ENCODE data around the gene NUMA1. TPM values are rescaled to one million over a fixed set of nuclear protein-coding genes. Genes with fewer than 3 reads are reported as not detected.

The NUMA1 gene
- total and polyA plus RNA-seq, 2 of the 8 experiments (the other 6 are each of a cell fraction or from before 2014, with no cell fraction given) = 101 to 107 TPM

- Histone ChIP-seq H4K20me1 (replicated peaks in 1 of 2; ENCODE audit: control insufficient read depth in 1 of 2, insufficient read depth in 2 of 2, low read length in 2 of 2) (peaks cover 0 to 6% of the 10 kb centered on the region in 2 experiments), H3K23ac (ENCODE audit: insufficient read length) (no peak overlapping the region), H3K79me2 (ENCODE audit: control insufficient read depth in 1 of 2, insufficient read depth in 2 of 2, low read length in 2 of 2) (no peaks in the 10 kb centered on the region), H2AK5ac (ENCODE audit: low read depth, low read length) (no peak overlapping the region), H2BK20ac (ENCODE audit: low read length) (no peak overlapping the region), H2BK15ac (ENCODE audit: low read length) (no peak overlapping the region), H3K4me3 (ENCODE audit: extremely low read depth in 1 of 4, insufficient read depth in 2 of 4, low read depth in 3 of 4, low read length in 4 of 4) (no peak overlapping the region), H3K9ac (replicated peaks in 1 of 4; ENCODE audit: extremely low read depth in 1 of 4, low read depth in 3 of 4, low read length in 3 of 4) (peak overlapping the region in 1 of 4 experiments; percentile 43; a peak in 1 of 7 replicates), H3K27me3 (replicated peaks in 1 of 4; ENCODE audit: control insufficient read depth in 3 of 4, extremely low read depth in 1 of 4, insufficient read depth in 3 of 4, low read length in 3 of 4) (no peaks in the 10 kb centered on the region), H4K5ac (ENCODE audit: insufficient read length, low read depth, low read length) (no peak overlapping the region), H3K23me2 (ENCODE audit: low read depth, low read length) (no peaks in the 10 kb centered on the region), H2AFZ (ENCODE audit: low read length) (no peak overlapping the region), H4K91ac (replicated peaks; ENCODE audit: insufficient read length, low read length) (no peak overlapping the region), H3K4me1 (replicated peaks in 1 of 4; ENCODE audit: control insufficient read depth in 3 of 4, insufficient read depth in 4 of 4, low read length in 3 of 4) (no peaks in the 10 kb centered on the region), H3K4me2 (ENCODE audit: insufficient read depth in 1 of 2, low read depth in 2 of 2, low read length in 2 of 2) (no peak overlapping the region), H3K36me3 (ENCODE audit: control insufficient read depth in 2 of 4, insufficient read depth in 4 of 4, low read length in 3 of 4) (peaks cover 0 to 6% (median 3%) of the 10 kb centered on the region in 4 experiments; a peak in 3 of 8 replicates), H3K18ac (ENCODE audit: extremely low read depth, low read length) (no peak overlapping the region), H2BK120ac (replicated peaks; ENCODE audit: low read depth, low read length) (no peak overlapping the region), H2BK5ac (ENCODE audit: low read depth, low read length) (no peak overlapping the region), H3K56ac (replicated peaks; ENCODE audit: insufficient read length, low read depth, low read length) (no peak overlapping the region), H2BK12ac (ENCODE audit: low read depth, low read length) (no peak overlapping the region), H3K79me1 (ENCODE audit: low read depth, low read length) (no peaks in the 10 kb centered on the region), H4K8ac (ENCODE audit: extremely low read depth, insufficient read depth, low read length) (no peak overlapping the region), H3K14ac (ENCODE audit: insufficient read length) (no peak overlapping the region), H3K9me3 (ENCODE audit: insufficient read depth in 2 of 2, low read depth in 1 of 2, low read length in 1 of 2) (no peaks in the 10 kb centered on the region), H3K4ac (replicated peaks; ENCODE audit: insufficient read length, low read depth, low read length) (no peak overlapping the region), H3K27ac (ENCODE audit: low read depth, low read length) (no peak overlapping the region)
- DNase-seq (ENCODE audit: low read depth in 1 of 2, low spot score in 2 of 2) (no peak), FAIRE-seq (no peak)
- TF ChIP-seq HDAC6 (IDR thresholded peaks at IDR 0.05; ENCODE audit: low read depth, low read length) = no peak
- no peak for TF ChIP-seq TCF12 (IDR thresholded peaks at IDR 0.05; ENCODE audit: low read depth, low read length)
- TF ChIP-seq GTF2F1 (IDR thresholded peaks at IDR 0.05; ENCODE audit: borderline replicate concordance, low read depth, low read length) = no peak
- no peak for TF ChIP-seq MAX (IDR thresholded peaks at IDR 0.05)
- no peak for TF ChIP-seq RFX5 (IDR thresholded peaks at IDR 0.05; ENCODE audit: borderline replicate concordance, low read depth, low read length)
- TF ChIP-seq TEAD4 (IDR thresholded peaks at IDR 0.05; ENCODE audit: low read depth, low read length) = no peak
- no peak for TF ChIP-seq SAP30 (IDR thresholded peaks at IDR 0.05; ENCODE audit: insufficient read depth, insufficient replicate concordance, low read length)
- no peak for TF ChIP-seq PHF8 (conservative IDR thresholded peaks at IDR 0.05; ENCODE audit: low read depth, low read length)
- no peak for TF ChIP-seq CHD2 (IDR thresholded peaks at IDR 0.05; ENCODE audit: low read length)
- TF ChIP-seq SUZ12 (IDR thresholded peaks at IDR 0.05; ENCODE audit: low read length) = no peak
- ChIA-PET CTCF (ENCODE audit: partially characterized antibody) (interaction anchor here (1.0 to 4.8 kb wide), 22 partner anchors 9 to 455 kb away, joined by 3 to 54 read pairs (median 5); partner anchors contain the start of gene IL18BP), POLR2A (ENCODE audit: partially characterized antibody) (no interaction called here)
- WGBS, 2 experiments (ENCODE audit: extremely low coverage in 1 of 2, insufficient coverage in 1 of 2, insufficient read length in 1 of 2, insufficient replicate concordance in 2 of 2, low coverage in 1 of 2, low lambda C conversion rate in 2 of 2, missing lambda C conversion rate in 1 of 2) = 95% methylated on average over 5 of the region's 5 CpGs; no CpG with 5 or more reads in 1 of the 2 experiments
Measured at GRCh38 chr11:71976551-71976950, 103.8 kb downstream of the NUMA1 start.
